Calu3 (cell line): ENCODE results near the gene FAM227A. TPM values are rescaled to one million over a fixed set of nuclear protein-coding genes. Genes with fewer than 3 reads are reported as not detected.
A peak's percentile ranks its signal among the peaks of the same experiment; 100 is the strongest.

Source experiments
- BruUV-seq: library from RNA; stranded (reverse); fragments of 400-500 nt; replicated peaks from 2 replicates; lab custom pipeline; 2021; lab: Mats Ljungman, UMichigan
- CTCF ChIA-PET: fragments of 300-600 bp; sonication (Branson Sonifier 250); formaldehyde crosslinking; loops from one replicate; lab custom pipeline; 2022; ENCODE audit warnings: antibody characterized with exemption; lab: Charles Lee
- DNase-seq: peaks from one replicate; pipeline ENCODE4 v3.0.0; 2022
- H3K27ac Mint-ChIP-seq: one replicate; pipeline ENCODE4 v1.8.0; 2022; ENCODE audit warnings: mixed read lengths; ENCODE audit not compliant: unreplicated experiment
- H3K27me3 Mint-ChIP-seq: one replicate; pipeline ENCODE4 v1.8.0; 2022; ENCODE audit warnings: mixed read lengths; ENCODE audit not compliant: unreplicated experiment
- H3K36me3 Mint-ChIP-seq: one replicate; pipeline ENCODE4 v1.8.0; 2022; ENCODE audit warnings: mild to moderate bottlenecking, moderate library complexity, mixed read lengths; ENCODE audit not compliant: insufficient read depth, unreplicated experiment
- H3K4me1 Mint-ChIP-seq: one replicate; pipeline ENCODE4 v1.8.0; 2022; ENCODE audit warnings: mild to moderate bottlenecking, low read depth, mixed read lengths; ENCODE audit not compliant: unreplicated experiment
- H3K4me3 Mint-ChIP-seq: one replicate; pipeline ENCODE4 v1.8.0; 2022; ENCODE audit warnings: mild to moderate bottlenecking, low read depth, moderate library complexity, mixed read lengths; ENCODE audit not compliant: unreplicated experiment
- H3K9me3 Mint-ChIP-seq: one replicate; pipeline ENCODE4 v1.8.0; 2022; ENCODE audit warnings: low read depth, mixed read lengths; ENCODE audit not compliant: unreplicated experiment
- intact Hi-C: fragments of 100-400 bp; cut with micrococcal nuclease; formaldehyde crosslinking; loops from one replicate; pipeline ENCODE4 v1.10.0; 2022; ENCODE audit not compliant: unreplicated experiment
- total RNA-seq: library from RNA; stranded (reverse); gene quantifications from 2 replicates; pipeline ENCODE4 v1.2.3, GENCODE V29; 2022
- TF ChIP-seq, protein P1 (sequence below): fragments of 200-600 bp; IDR thresholded peaks from one replicate; pipeline ENCODE4 v1.8.0; 2022; ENCODE audit warnings: antibody characterized with exemption; ENCODE audit not compliant: unreplicated experiment

Gene FAM227A
- total RNA-seq, 1 experiment from 2014 or later = 9.6 TPM

GRCh38 chr22:38567531-38568285, 88.5 kb downstream of the FAM227A start:
- intact Hi-C loops = loop anchor here (5.0 kb wide), 1 partner anchor 65 kb away; no protein-coding TSS in a partner anchor
- Mint-ChIP-seq H3K27ac (no peak overlapping the region), H3K9me3 (no peaks in the 10 kb centered on the region), H3K27me3 (no peaks in the 10 kb centered on the region), H3K36me3 (peaks cover 21% of the 10 kb centered on the region), H3K4me1 (peaks cover 37% of the 10 kb centered on the region), H3K4me3 (peak overlapping the region; percentile 5)
- DNase-seq = no peak
- CTCF ChIA-PET = interaction anchor here (0.5 kb wide), 1 partner anchor 67 kb away, joined by 4 read pairs; no protein-coding TSS in a partner anchor
- no TSS peak for BruUV-seq
- TF ChIP-seq, protein P1, sequence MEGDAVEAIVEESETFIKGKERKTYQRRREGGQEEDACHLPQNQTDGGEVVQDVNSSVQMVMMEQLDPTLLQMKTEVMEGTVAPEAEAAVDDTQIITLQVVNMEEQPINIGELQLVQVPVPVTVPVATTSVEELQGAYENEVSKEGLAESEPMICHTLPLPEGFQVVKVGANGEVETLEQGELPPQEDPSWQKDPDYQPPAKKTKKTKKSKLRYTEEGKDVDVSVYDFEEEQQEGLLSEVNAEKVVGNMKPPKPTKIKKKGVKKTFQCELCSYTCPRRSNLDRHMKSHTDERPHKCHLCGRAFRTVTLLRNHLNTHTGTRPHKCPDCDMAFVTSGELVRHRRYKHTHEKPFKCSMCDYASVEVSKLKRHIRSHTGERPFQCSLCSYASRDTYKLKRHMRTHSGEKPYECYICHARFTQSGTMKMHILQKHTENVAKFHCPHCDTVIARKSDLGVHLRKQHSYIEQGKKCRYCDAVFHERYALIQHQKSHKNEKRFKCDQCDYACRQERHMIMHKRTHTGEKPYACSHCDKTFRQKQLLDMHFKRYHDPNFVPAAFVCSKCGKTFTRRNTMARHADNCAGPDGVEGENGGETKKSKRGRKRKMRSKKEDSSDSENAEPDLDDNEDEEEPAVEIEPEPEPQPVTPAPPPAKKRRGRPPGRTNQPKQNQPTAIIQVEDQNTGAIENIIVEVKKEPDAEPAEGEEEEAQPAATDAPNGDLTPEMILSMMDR = no peak

DNA sequence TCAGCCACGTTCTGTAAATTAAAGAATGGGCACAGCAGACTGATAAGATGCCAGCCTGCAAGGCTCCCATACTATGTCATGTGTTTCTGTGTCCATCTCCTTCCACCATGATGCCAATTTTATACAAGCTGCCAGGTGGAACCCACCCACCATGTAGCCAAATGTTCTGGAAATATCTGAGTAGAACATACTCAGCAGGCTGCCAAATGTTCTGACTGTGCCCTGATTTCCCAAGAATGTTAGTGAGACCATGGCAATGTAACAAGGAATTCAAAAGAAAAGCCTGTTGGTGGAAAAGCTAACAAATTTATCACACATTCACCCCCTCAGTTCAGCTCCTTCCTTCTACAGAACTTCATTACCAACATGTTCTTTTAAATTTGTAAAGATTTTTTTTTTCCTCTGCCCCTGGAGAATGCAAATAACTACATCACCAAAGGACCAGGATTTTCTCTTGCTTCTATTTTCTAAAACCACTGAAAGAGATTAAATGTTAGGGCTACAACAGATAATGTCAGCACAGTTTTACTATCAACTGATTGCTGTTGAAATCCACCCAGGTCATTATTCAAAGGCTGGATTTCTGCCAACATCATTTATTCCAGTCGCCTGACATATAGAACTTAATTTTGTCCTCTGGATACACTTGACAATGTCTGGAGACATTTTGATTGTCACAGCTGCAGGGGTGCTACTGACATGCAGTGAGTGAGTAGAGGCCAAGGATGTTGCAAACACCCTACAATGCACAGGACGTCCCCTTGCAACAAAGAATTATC, 89.3 kb downstream of the FAM227A start:
- Mint-ChIP-seq H3K4me1 (peaks cover 37% of the 10 kb centered on the region), H3K36me3 (peaks cover 21% of the 10 kb centered on the region), H3K27me3 (no peaks in the 10 kb centered on the region), H3K27ac (no peak overlapping the region), H3K4me3 (no peak overlapping the region), H3K9me3 (no peaks in the 10 kb centered on the region)
- CTCF ChIA-PET = interaction anchor here (0.7 kb wide), 1 partner anchor 13 kb away, joined by 4 read pairs; no protein-coding TSS in a partner anchor
- TF ChIP-seq, protein P1 = no peak
- intact Hi-C loops = loop anchor here (5.0 kb wide), 1 partner anchor 65 kb away; no protein-coding TSS in a partner anchor
- no TSS peak for BruUV-seq
- no peak for DNase-seq

GRCh38 chr22:38565441-38565840, 90.8 kb downstream of the FAM227A start:
- Mint-ChIP-seq H3K27ac (no peak overlapping the region), H3K27me3 (no peaks in the 10 kb centered on the region), H3K9me3 (no peaks in the 10 kb centered on the region), H3K4me1 (peaks cover 25% of the 10 kb centered on the region), H3K36me3 (peaks cover 15% of the 10 kb centered on the region), H3K4me3 (no peak overlapping the region)
- no TSS peak for BruUV-seq
- CTCF ChIA-PET = no interaction called here
- TF ChIP-seq, protein P1 = no peak
- DNase-seq = no peak
- intact Hi-C loops = loop anchor here (5.0 kb wide), 1 partner anchor 63 kb away; no protein-coding TSS in a partner anchor

GRCh38 chr22:38564669-38565068, 91.5 kb downstream of the FAM227A start:
- H3K9me3 Mint-ChIP-seq = no peaks in the 10 kb centered on the region
- no peak for DNase-seq
- intact Hi-C loops = loop anchor here (5.0 kb wide), 1 partner anchor 62 kb away; no protein-coding TSS in a partner anchor
- H3K27me3 Mint-ChIP-seq = no peaks in the 10 kb centered on the region
- BruUV-seq = no TSS peak
- H3K36me3 Mint-ChIP-seq = peaks cover 8% of the 10 kb centered on the region
- H3K27ac Mint-ChIP-seq = no peak overlapping the region
- CTCF ChIA-PET = no interaction called here
- H3K4me3 Mint-ChIP-seq = no peak overlapping the region
- H3K4me1 Mint-ChIP-seq = peaks cover 25% of the 10 kb centered on the region
- TF ChIP-seq, protein P1 = no peak
